Cerebellar cortex (tissue), 1 donor: ENCODE data around the gene TJP2.

Experiments used
- DNase-seq: peaks from one replicate; pipeline ENCODE4 v3.0.0-alpha.2; 2015; ENCODE audit warnings: low spot score

Gene TJP2

GRCh38 chr9:69173891-69174615 is at the start of gene TJP2:
TJP2 (plus strand) TSS chr9:69174277; CDS start chr9:69174373, 96 bp downstream.
- peak; percentile 52 for DNase-seq

GRCh38 chr9:69130456-69131441 is 43.3 kb upstream of the TJP2 start:
- DNase-seq, result no peak

- no peak for DNase-seq
These were observed 42.4 kb upstream of the TJP2 start for GRCh38 chr9:69131682-69132081.

GRCh38 chr9:69132361-69132760 is 41.7 kb upstream of the TJP2 start:
- no peak for DNase-seq

GRCh38 chr9:69134412-69134811 is 39.7 kb upstream of the TJP2 start:
- DNase-seq, result no peak

GRCh38 chr9:69136185-69136584 is 37.9 kb upstream of the TJP2 start:
- no peak for DNase-seq

- no peak for DNase-seq
These were observed 37.3 kb upstream of the TJP2 start for GRCh38 chr9:69136779-69137178.

- DNase-seq, result no peak
These were observed 36.8 kb upstream of the TJP2 start for GRCh38 chr9:69137311-69137710.

- DNase-seq, result no peak
These were observed 34.5 kb upstream of the TJP2 start for GRCh38 chr9:69139596-69139995.

GRCh38 chr9:69140123-69140735 is 33.8 kb upstream of the TJP2 start:
- DNase-seq, result no peak

GRCh38 chr9:69141851-69142250 is 32.2 kb upstream of the TJP2 start:
- no peak for DNase-seq

GRCh38 chr9:69143291-69143690 is 30.8 kb upstream of the TJP2 start:
- DNase-seq, result no peak

- no peak for DNase-seq
These were observed 28.8 kb upstream of the TJP2 start for GRCh38 chr9:69145144-69145715.

GRCh38 chr9:69147041-69147834 is 26.8 kb upstream of the TJP2 start:
- DNase-seq, result no peak

- peak; percentile 54 for DNase-seq
These were observed 24.7 kb upstream of the TJP2 start for GRCh38 chr9:69149321-69149807.

- DNase-seq, result no peak
These were observed 22.6 kb upstream of the TJP2 start for GRCh38 chr9:69151506-69151905.

GRCh38 chr9:69153707-69154521 is 20.2 kb upstream of the TJP2 start:
- DNase-seq, result no peak

GRCh38 chr9:69155341-69156030 is 18.6 kb upstream of the TJP2 start:
- DNase-seq, result no peak

GRCh38 chr9:69157751-69158466 is 16.2 kb upstream of the TJP2 start:
- DNase-seq, result no peak
